GM10248 (cell line): ENCODE data around the gene CORO1A.
A peak's percentile ranks its signal among the peaks of the same experiment; 100 is the strongest.

Experiments
- CTCF ChIA-PET: fragments of 300-600 bp; sonication (Branson Sonifier 250); formaldehyde crosslinking; extraction: SDS; loops from one replicate; lab custom pipeline; 2021; ENCODE audit warnings: antibody characterized with exemption; lab: Yijun Ruan, JAX
- POLR2A ChIA-PET: fragments of 350-650 bp; sonication (Branson Sonifier 250); formaldehyde crosslinking; extraction: SDS; loops from one replicate; lab custom pipeline; 2020; ENCODE audit warnings: antibody characterized with exemption; lab: Yijun Ruan, JAX
- DNase-seq: peaks from one replicate; pipeline ENCODE4 v3.0.0; 2012; ENCODE audit errors: extremely low spot score
- CTCF ChIP-seq: IDR thresholded peaks from 2 replicates; pipeline ENCODE4 v1.5.1; 2012; ENCODE audit warnings: mild to moderate bottlenecking, low read depth; ENCODE audit errors: extremely low read depth, missing control alignments, control extremely low read depth

The CORO1A gene

GRCh38 chr16:30183233-30184095, at the start of gene CORO1A:
Gene CORO1A, plus strand, starts transcription at chr16:30183602. Its CDS starts 1,608 bp downstream, at chr16:30185210.
- CTCF ChIA-PET, result interaction anchor here (1.0 to 1.3 kb wide), 5 partner anchors 45 to 92 kb away, joined by 3 to 7 read pairs (median 3); partner anchors contain the start of genes GDPD3 and TBX6
- DNase-seq, result peak; percentile 86
- TF ChIP-seq CTCF, result no peak
- POLR2A ChIA-PET, result interaction anchor here (1.0 kb wide), 1 partner anchor 36 kb away, joined by 3 read pairs; no protein-coding TSS in a partner anchor

- no peak for DNase-seq
- ChIA-PET CTCF (interaction anchor here (0.9 to 2.1 kb wide), 5 partner anchors 9 to 49 kb away, joined by 3 to 7 read pairs (median 3); partner anchors contain the start of gene TBX6), POLR2A (interaction anchor here (0.6 kb wide), 1 partner anchor 44 kb away, joined by 4 read pairs; no protein-coding TSS in a partner anchor)
- TF ChIP-seq CTCF, result no peak
These were observed 46.3 kb upstream of the CORO1A start for GRCh38 chr16:30136971-30137605.

- CTCF ChIA-PET, result interaction anchor here (1.0 to 2.1 kb wide), 5 partner anchors 8 to 48 kb away, joined by 3 to 7 read pairs (median 3); partner anchors contain the start of genes CORO1A and TBX6
- no peak for DNase-seq
- POLR2A ChIA-PET, result interaction anchor here (0.6 kb wide), 1 partner anchor 41 kb away, joined by 8 read pairs; no protein-coding TSS in a partner anchor
- TF ChIP-seq CTCF, result no peak
These were observed 45.5 kb upstream of the CORO1A start for GRCh38 chr16:30137897-30138296.

GRCh38 chr16:30139583-30140481, 43.6 kb upstream of the CORO1A start:
- POLR2A ChIA-PET, result no interaction called here
- CTCF ChIA-PET, result interaction anchor here (1.3 to 2.0 kb wide), 3 partner anchors 12 to 48 kb away, joined by 3 to 5 read pairs (median 3); no protein-coding TSS in a partner anchor
- no peak for DNase-seq
- no peak for TF ChIP-seq CTCF

- DNase-seq, result no peak
- ChIA-PET CTCF (no interaction called here), POLR2A (no interaction called here)
- no peak for TF ChIP-seq CTCF
These were observed 41.7 kb upstream of the CORO1A start for GRCh38 chr16:30141750-30142149.
